Liver (tissue), 9 donors: Measurements from ENCODE around the gene IL10. TPM values are rescaled to one million over a fixed set of nuclear protein-coding genes. Genes with fewer than 3 reads are reported as not detected.

Experiments
- DNase-seq: peaks from one replicate; pipeline ENCODE4 v3.0.0-alpha.2; 2017; ENCODE audit warnings: low spot score
- H3K27ac ChIP-seq, 2 donors: one replicate each; pipeline ENCODE4 v1.7.0; 2013; ENCODE audit warnings: inconsistent platforms in 2 of 2, low read length in 2 of 2, control low read depth in 1 of 2, low read depth in 1 of 2, mild to moderate bottlenecking in 1 of 2
- H3K27me3 ChIP-seq, 4 donors: one replicate each; pipeline versions ENCODE4 v1.6.1 to v1.7.0; 2013; ENCODE audit warnings: low read length in 3 of 4, inconsistent platforms in 1 of 4, mild to moderate bottlenecking in 1 of 4, moderate library complexity in 1 of 4; ENCODE audit not compliant: control insufficient read depth in 4 of 4, insufficient read depth in 4 of 4
- H3K36me3 ChIP-seq, 4 donors: one replicate each; pipeline versions ENCODE4 v1.6.1 to v1.7.0; 2013; ENCODE audit warnings: low read length in 3 of 4, mild to moderate bottlenecking in 3 of 4, low read depth in 1 of 4, moderate library complexity in 1 of 4; ENCODE audit not compliant: control insufficient read depth in 4 of 4, insufficient read depth in 3 of 4
- H3K4me1 ChIP-seq, 4 donors: one replicate each; pipeline versions ENCODE4 v1.6.1 to v1.7.0; 2013; ENCODE audit warnings: low read length in 3 of 4, mild to moderate bottlenecking in 3 of 4, moderate library complexity in 1 of 4; ENCODE audit not compliant: control insufficient read depth in 4 of 4, insufficient read depth in 4 of 4
- H3K4me3 ChIP-seq, 3 donors: one replicate each; pipeline versions ENCODE4 v1.6.1 to v1.7.0; 2013; ENCODE audit warnings: low read length in 3 of 3, control low read depth in 1 of 3, low read depth in 1 of 3, mild to moderate bottlenecking in 1 of 3
- H3K9ac ChIP-seq, 2 donors: one replicate each; pipeline ENCODE4 v1.7.0; 2013; ENCODE audit warnings: low read length in 2 of 2, mild to moderate bottlenecking in 2 of 2, moderate library complexity in 2 of 2, control low read depth in 1 of 2, low read depth in 1 of 2
- H3K9me3 ChIP-seq, 4 donors: one replicate each; pipeline versions ENCODE4 v1.6.1 to v1.7.0; 2013; ENCODE audit warnings: low read length in 3 of 4; ENCODE audit not compliant: control insufficient read depth in 4 of 4
- CTCF ChIP-seq: fragments of 150-350 bp; IDR thresholded peaks from 2 replicates; pipeline ENCODE4 v1.5.1; 2017; ENCODE audit warnings: improper control_type of control experiment, low read depth, low read length; ENCODE audit not compliant: missing input control
- EGR1 ChIP-seq, 2 donors: IDR thresholded peaks; 2 replicates each; pipeline ENCODE4 v1.6.1; 2016 to 2018; ENCODE audit warnings: antibody characterized with exemption in 2 of 2, low read depth in 2 of 2
- FOXA1 ChIP-seq: IDR thresholded peaks from 2 replicates; pipeline ENCODE4 v1.6.1; 2016; ENCODE audit warnings: antibody characterized with exemption
- FOXA2 ChIP-seq: IDR thresholded peaks from 2 replicates; pipeline ENCODE4 v1.6.1; 2016; ENCODE audit warnings: antibody characterized with exemption
- GABPA ChIP-seq, 2 donors: IDR thresholded peaks in 1 of 2; conservative IDR thresholded peaks in 1 of 2; 2 replicates each; pipeline ENCODE4 v1.6.1; 2016; ENCODE audit warnings: antibody characterized with exemption in 2 of 2, mild to moderate bottlenecking in 1 of 2, moderate library complexity in 1 of 2
- HNF4G ChIP-seq: IDR thresholded peaks from 2 replicates; pipeline ENCODE4 v1.6.1; 2016; ENCODE audit warnings: antibody characterized with exemption
- JUND ChIP-seq, 2 donors: IDR thresholded peaks; 2 replicates each; pipeline ENCODE4 v1.6.1; 2016; ENCODE audit warnings: antibody characterized with exemption in 2 of 2
- MAX ChIP-seq: IDR thresholded peaks from 2 replicates; pipeline ENCODE4 v1.6.1; 2016; ENCODE audit warnings: antibody characterized with exemption
- REST ChIP-seq: IDR thresholded peaks from 2 replicates; pipeline ENCODE4 v1.6.1; 2016; ENCODE audit warnings: antibody characterized with exemption, mild to moderate bottlenecking
- RXRA ChIP-seq, 2 donors: IDR thresholded peaks; 2 replicates each; pipeline ENCODE4 v1.6.1; 2017 to 2018; ENCODE audit warnings: antibody characterized with exemption in 2 of 2, mild to moderate bottlenecking in 1 of 2
- TAF1 ChIP-seq: conservative IDR thresholded peaks from 2 replicates; pipeline ENCODE4 v1.6.1; 2016; ENCODE audit warnings: antibody characterized with exemption, mild to moderate bottlenecking
- YY1 ChIP-seq: IDR thresholded peaks from 2 replicates; pipeline ENCODE4 v1.6.1; 2016; ENCODE audit warnings: antibody characterized with exemption, mild to moderate bottlenecking
- WGBS: extraction: QIAGEN DNeasy Blood & Tissue Kit; methylation state at CpG from one replicate; pipeline ENCODE4 v1.1.7; 2013; 5-methylcytosine and 5-hydroxymethylcytosine counted together
- polyA plus RNA-seq, 2 donors: library from polyadenylated mRNA; stranded (reverse) in 1 of 2; unstranded in 1 of 2; fragments of 200-250 nt in 1 of 2; fragments of >200 nt in 1 of 2; fragmentation: Nextera tagmentation in 1 of 2; extraction: Ambion mirVana in 1 of 2; gene quantifications; one replicate each; pipeline versions ENCODE4 v1.2.1 to v1.2.3, GENCODE V29; 2013 to 2015
- total RNA-seq, 2 donors: library from RNA; depleted of rRNA; stranded (reverse); fragments of >200 nt; gene quantifications; one replicate each; pipeline ENCODE4 v1.2.3, GENCODE V29; 2014
- TF ChIP-seq, protein P1 (sequence below): IDR thresholded peaks from 2 replicates; pipeline ENCODE4 v1.6.1; 2016; ENCODE audit warnings: antibody characterized with exemption
- TF ChIP-seq, protein P2 (sequence below): IDR thresholded peaks from 2 replicates; pipeline ENCODE4 v1.6.1; 2016; ENCODE audit warnings: antibody characterized with exemption
- donor health status: healthy.
- donor health status: healthy.
- donor health status: healthy.
- donor health status: healthy.
- donor health status: healthy.

Gene IL10
- total and polyA plus RNA-seq, 4 donors: 0.23 to 1.4 (median 0.59) TPM

GRCh38 chr1:206786212-206786886 lies 14.1 kb upstream of the IL10 start:
- Histone ChIP-seq H3K4me1 (no peaks in the 10 kb centered on the region), H3K27ac (no peak overlapping the region), H3K36me3 (no peaks in the 10 kb centered on the region), H3K27me3 (no peaks in the 10 kb centered on the region), H3K9me3 (no peaks in the 10 kb centered on the region), H3K9ac (no peak overlapping the region), H3K4me3 (no peak overlapping the region)
- no peak for DNase-seq
- 78% methylated on average over 5 of the region's 5 CpGs for WGBS
- TF ChIP-seq, protein P1, sequence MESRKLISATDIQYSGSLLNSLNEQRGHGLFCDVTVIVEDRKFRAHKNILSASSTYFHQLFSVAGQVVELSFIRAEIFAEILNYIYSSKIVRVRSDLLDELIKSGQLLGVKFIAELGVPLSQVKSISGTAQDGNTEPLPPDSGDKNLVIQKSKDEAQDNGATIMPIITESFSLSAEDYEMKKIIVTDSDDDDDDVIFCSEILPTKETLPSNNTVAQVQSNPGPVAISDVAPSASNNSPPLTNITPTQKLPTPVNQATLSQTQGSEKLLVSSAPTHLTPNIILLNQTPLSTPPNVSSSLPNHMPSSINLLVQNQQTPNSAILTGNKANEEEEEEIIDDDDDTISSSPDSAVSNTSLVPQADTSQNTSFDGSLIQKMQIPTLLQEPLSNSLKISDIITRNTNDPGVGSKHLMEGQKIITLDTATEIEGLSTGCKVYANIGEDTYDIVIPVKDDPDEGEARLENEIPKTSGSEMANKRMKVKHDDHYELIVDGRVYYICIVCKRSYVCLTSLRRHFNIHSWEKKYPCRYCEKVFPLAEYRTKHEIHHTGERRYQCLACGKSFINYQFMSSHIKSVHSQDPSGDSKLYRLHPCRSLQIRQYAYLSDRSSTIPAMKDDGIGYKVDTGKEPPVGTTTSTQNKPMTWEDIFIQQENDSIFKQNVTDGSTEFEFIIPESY: no peak
- TF ChIP-seq MAX: no peak
- TF ChIP-seq GABPA (IDR thresholded peaks at IDR 0.05 in 1 of 2, conservative IDR thresholded peaks at IDR 0.05 in 1 of 2): no peak
- no peak for TF ChIP-seq REST
- no peak for TF ChIP-seq EGR1 (IDR thresholded peaks at IDR 0.05; ENCODE audit: low read depth in 2 of 2)
- TF ChIP-seq YY1: no peak
- TF ChIP-seq HNF4G: no peak
- TF ChIP-seq FOXA2: no peak
- TF ChIP-seq JUND (IDR thresholded peaks at IDR 0.05): no peak
- TF ChIP-seq CTCF: no peak
- no peak for TF ChIP-seq RXRA (IDR thresholded peaks at IDR 0.05)
- no peak for TF ChIP-seq TAF1

GRCh38 chr1:206785182-206785765 lies 13.0 kb upstream of the IL10 start:
- TF ChIP-seq, protein P2, sequence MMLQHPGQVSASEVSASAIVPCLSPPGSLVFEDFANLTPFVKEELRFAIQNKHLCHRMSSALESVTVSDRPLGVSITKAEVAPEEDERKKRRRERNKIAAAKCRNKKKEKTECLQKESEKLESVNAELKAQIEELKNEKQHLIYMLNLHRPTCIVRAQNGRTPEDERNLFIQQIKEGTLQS: no peak
- TF ChIP-seq FOXA1: no peak
- TF ChIP-seq TAF1: no peak
- TF ChIP-seq REST: no peak
- no peak for DNase-seq
- WGBS: 87% methylated on average over 4 of the region's 4 CpGs
- Histone ChIP-seq H3K27me3 (no peaks in the 10 kb centered on the region), H3K9me3 (no peaks in the 10 kb centered on the region), H3K27ac (no peak overlapping the region), H3K4me1 (no peaks in the 10 kb centered on the region), H3K9ac (no peak overlapping the region), H3K4me3 (no peak overlapping the region), H3K36me3 (no peaks in the 10 kb centered on the region)
